ENCODE results near the gene ANKRD45.
"Not testable (repeated sequence)": the region's sequence is repeated elsewhere in the genome, so short reads cannot be mapped to it uniquely, and the experiment has no call there.

The ANKRD45 gene

GRCh38 chr1:173708787-173709186 lies 39.1 kb upstream of the ANKRD45 start:
- no peaks in the 10 kb centered on the region for H3K36me3 ChIP-seq (ENCODE audit: control insufficient read depth, insufficient read depth, low read length)
- no peak for TF ChIP-seq CTCF (IDR thresholded peaks at IDR 0.05; ENCODE audit: insufficient read depth, low read length, poor library complexity, severe bottlenecking)
- no peak overlapping the region for H3K4me3 ChIP-seq (replicated peaks; ENCODE audit: low read depth, low read length)
- DNase-seq (ENCODE audit: extremely low read depth, insufficient read length) = no peak
- no peaks in the 10 kb centered on the region for H3K27me3 ChIP-seq (replicated peaks; ENCODE audit: control insufficient read depth, insufficient read depth, low read length)

GRCh38 chr1:173705117-173705516 lies 35.5 kb upstream of the ANKRD45 start:
- H3K4me3 ChIP-seq (replicated peaks; ENCODE audit: low read depth, low read length) = no peak overlapping the region
- H3K27me3 ChIP-seq (replicated peaks; ENCODE audit: control insufficient read depth, insufficient read depth, low read length) = no peaks in the 10 kb centered on the region
- TF ChIP-seq CTCF (IDR thresholded peaks at IDR 0.05; ENCODE audit: insufficient read depth, low read length, poor library complexity, severe bottlenecking) = no peak
- DNase-seq (ENCODE audit: extremely low read depth, insufficient read length) = no peak
- no peaks in the 10 kb centered on the region for H3K36me3 ChIP-seq (ENCODE audit: control insufficient read depth, insufficient read depth, low read length)

- no peak for DNase-seq (ENCODE audit: extremely low read depth, insufficient read length)
- Histone ChIP-seq H3K4me3 (replicated peaks; ENCODE audit: low read depth, low read length) (no peak overlapping the region), H3K36me3 (ENCODE audit: control insufficient read depth, insufficient read depth, low read length) (no peaks in the 10 kb centered on the region), H3K27me3 (replicated peaks; ENCODE audit: control insufficient read depth, insufficient read depth, low read length) (no peaks in the 10 kb centered on the region)
- TF ChIP-seq CTCF (IDR thresholded peaks at IDR 0.05; ENCODE audit: insufficient read depth, low read length, poor library complexity, severe bottlenecking) = no peak
Observed at GRCh38 chr1:173702736-173703135, 33.1 kb upstream of the ANKRD45 start.

- H3K36me3 ChIP-seq (ENCODE audit: control insufficient read depth, insufficient read depth, low read length); DNase-seq (ENCODE audit: extremely low read depth, insufficient read length); H3K27me3 ChIP-seq (replicated peaks; ENCODE audit: control insufficient read depth, insufficient read depth, low read length); H3K4me3 ChIP-seq (replicated peaks; ENCODE audit: low read depth, low read length): not testable (repeated sequence)
Observed at GRCh38 chr1:173701299-173701698, 31.6 kb upstream of the ANKRD45 start.

GRCh38 chr1:173693238-173693637 lies 23.6 kb upstream of the ANKRD45 start:
- H3K4me3 ChIP-seq (replicated peaks; ENCODE audit: low read depth, low read length) = no peak overlapping the region
- no peak for DNase-seq (ENCODE audit: extremely low read depth, insufficient read length)
- H3K27me3 ChIP-seq (replicated peaks; ENCODE audit: control insufficient read depth, insufficient read depth, low read length) = no peaks in the 10 kb centered on the region
- no peak for TF ChIP-seq CTCF (IDR thresholded peaks at IDR 0.05; ENCODE audit: insufficient read depth, low read length, poor library complexity, severe bottlenecking)
- H3K36me3 ChIP-seq (ENCODE audit: control insufficient read depth, insufficient read depth, low read length) = no peaks in the 10 kb centered on the region

GRCh38 chr1:173688300-173688699 lies 18.6 kb upstream of the ANKRD45 start:
- no peaks in the 10 kb centered on the region for H3K27me3 ChIP-seq (replicated peaks; ENCODE audit: control insufficient read depth, insufficient read depth, low read length)
- H3K36me3 ChIP-seq (ENCODE audit: control insufficient read depth, insufficient read depth, low read length) = no peaks in the 10 kb centered on the region
- H3K4me3 ChIP-seq (replicated peaks; ENCODE audit: low read depth, low read length) = no peak overlapping the region
- no peak for TF ChIP-seq CTCF (IDR thresholded peaks at IDR 0.05; ENCODE audit: insufficient read depth, low read length, poor library complexity, severe bottlenecking)
- DNase-seq (ENCODE audit: extremely low read depth, insufficient read length) = no peak

- H3K36me3 ChIP-seq (ENCODE audit: control insufficient read depth, insufficient read depth, low read length); H3K4me3 ChIP-seq (replicated peaks; ENCODE audit: low read depth, low read length); DNase-seq (ENCODE audit: extremely low read depth, insufficient read length); H3K27me3 ChIP-seq (replicated peaks; ENCODE audit: control insufficient read depth, insufficient read depth, low read length): not testable (repeated sequence)
Observed at GRCh38 chr1:173685121-173685520, 15.5 kb upstream of the ANKRD45 start.

GRCh38 chr1:173683838-173684237 lies 14.2 kb upstream of the ANKRD45 start:
- DNase-seq (ENCODE audit: extremely low read depth, insufficient read length); H3K4me3 ChIP-seq (replicated peaks; ENCODE audit: low read depth, low read length); H3K27me3 ChIP-seq (replicated peaks; ENCODE audit: control insufficient read depth, insufficient read depth, low read length); H3K36me3 ChIP-seq (ENCODE audit: control insufficient read depth, insufficient read depth, low read length): not testable (repeated sequence)
